NCI-H774 (cell line): ENCODE data around the gene ICAM1.
"Not testable (repeated sequence)": the region's sequence is repeated elsewhere in the genome, so short reads cannot be mapped to it uniquely, and the experiment has no call there.

ENCODE experiments used
- DNase-seq: peaks from one replicate; lab custom pipeline; 2025; lab: John Stamatoyannopoulos, UW

Gene ICAM1

DNA sequence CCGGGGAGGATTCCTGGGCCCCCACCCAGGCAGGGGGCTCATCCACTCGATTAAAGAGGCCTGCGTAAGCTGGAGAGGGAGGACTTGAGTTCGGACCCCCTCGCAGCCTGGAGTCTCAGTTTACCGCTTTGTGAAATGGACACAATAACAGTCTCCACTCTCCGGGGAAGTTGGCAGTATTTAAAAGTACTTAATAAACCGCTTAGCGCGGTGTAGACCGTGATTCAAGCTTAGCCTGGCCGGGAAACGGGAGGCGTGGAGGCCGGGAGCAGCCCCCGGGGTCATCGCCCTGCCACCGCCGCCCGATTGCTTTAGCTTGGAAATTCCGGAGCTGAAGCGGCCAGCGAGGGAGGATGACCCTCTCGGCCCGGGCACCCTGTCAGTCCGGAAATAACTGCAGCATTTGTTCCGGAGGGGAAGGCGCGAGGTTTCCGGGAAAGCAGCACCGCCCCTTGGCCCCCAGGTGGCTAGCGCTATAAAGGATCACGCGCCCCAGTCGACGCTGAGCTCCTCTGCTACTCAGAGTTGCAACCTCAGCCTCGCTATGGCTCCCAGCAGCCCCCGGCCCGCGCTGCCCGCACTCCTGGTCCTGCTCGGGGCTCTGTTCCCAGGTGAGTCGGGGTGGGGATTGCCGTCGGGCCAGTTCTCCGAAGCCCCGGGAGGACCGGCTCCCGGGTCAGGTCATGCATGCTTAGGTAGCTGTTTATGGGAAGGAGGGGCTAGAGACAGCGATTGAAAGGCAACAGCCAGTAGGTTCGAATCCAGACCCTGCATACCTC, at the start of gene ICAM1:
TSS of gene ICAM1 (plus strand) at position 505 of the 779 bp plus-strand sequence. CDS start at position 545, 40 bp downstream.
- no peak for DNase-seq

DNA sequence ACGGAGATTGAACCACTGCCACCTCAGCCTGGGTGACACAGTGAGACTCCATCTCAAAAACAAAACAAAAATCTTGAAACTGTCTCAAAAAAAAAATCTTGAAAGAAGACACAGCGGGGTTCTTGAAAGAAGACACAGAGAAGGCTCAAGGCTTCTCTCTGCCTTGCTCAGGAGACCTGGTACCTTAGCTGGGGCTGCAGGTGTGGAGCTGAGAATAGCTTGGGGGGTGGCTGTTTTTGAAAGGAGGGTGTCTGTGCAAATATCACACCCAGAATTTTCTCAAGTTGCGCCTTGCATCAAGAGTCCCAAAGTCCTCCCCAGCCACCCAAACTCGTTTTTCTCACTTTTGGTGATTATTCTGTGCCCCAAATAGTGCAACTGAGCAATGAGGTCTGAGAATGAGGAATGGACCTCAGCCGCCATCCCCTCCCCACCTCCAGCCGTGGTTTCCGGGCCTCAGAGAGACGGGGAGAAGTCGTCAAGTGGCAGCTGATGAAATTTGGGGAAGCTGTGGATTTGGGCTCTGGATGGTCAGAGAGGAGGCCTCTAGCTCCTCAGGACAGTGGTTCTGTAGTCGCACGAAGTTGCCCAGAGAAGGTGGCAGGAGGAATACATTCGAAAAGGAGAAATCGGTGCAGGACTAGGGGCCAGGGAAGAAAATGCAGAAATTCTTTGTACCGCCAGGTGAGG, 48.6 kb upstream of the ICAM1 start:
- no peak for DNase-seq

GRCh38 chr19:10223488-10224213, 47.3 kb upstream of the ICAM1 start:
- DNase-seq, result no peak

DNA sequence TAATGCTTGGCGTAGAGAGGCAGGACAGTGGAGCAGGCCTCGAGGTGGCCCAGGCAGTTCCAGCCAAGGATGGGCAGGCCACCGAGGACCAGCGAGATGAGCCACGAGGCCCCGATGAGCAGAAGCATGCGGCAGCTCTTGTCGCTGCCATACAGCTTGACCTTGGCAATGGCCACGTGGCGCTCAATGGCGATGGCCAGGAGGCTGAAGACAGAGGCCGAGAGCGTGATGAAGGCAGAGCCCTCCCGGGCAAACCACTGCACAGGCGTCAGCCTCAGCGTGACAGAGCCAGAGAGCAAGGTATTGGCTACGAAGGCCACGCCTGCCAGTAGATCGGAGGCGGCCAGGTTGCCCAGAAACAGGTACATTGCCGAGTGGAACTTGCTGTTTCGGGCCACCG, 46.6 kb upstream of the ICAM1 start:
- DNase-seq, result no peak

GRCh38 chr19:10226021-10226375, 44.9 kb upstream of the ICAM1 start:
- no peak for DNase-seq

DNA sequence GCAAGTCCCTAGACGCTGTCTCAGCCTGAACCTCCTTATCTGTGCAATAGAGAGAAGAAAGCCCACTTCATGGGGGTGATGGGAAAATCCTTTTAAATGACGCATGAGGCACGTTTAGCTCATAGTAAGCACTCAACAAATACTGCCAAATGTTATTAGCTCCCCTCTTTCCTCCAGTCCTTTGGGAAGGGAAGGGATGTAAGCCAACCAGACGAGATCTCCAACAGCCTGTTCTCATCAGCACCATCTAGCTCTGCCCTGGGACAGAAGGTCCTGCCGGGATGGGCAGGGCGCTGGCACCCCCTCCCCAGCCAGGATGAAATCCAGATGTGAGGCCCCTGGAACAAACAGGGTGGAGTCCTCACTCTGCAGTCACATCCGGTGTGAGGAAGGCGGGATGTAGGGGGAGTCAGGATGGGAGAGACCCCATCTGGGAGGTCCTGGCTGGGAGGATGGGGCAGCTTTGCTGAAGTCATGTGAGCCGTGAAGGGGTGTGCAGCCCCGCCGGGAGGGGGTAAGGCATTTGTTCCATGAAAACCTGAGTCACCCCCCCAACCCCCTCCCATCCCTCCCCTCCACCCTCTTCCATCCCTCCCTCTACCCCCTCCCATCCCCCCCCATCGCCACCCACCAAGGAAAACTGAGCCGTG, 44.4 kb upstream of the ICAM1 start:
- DNase-seq, result no peak

GRCh38 chr19:10227026-10227971, 43.6 kb upstream of the ICAM1 start:
- no peak for DNase-seq

GRCh38 chr19:10228393-10228792, 42.5 kb upstream of the ICAM1 start:
- DNase-seq, result no peak

DNA sequence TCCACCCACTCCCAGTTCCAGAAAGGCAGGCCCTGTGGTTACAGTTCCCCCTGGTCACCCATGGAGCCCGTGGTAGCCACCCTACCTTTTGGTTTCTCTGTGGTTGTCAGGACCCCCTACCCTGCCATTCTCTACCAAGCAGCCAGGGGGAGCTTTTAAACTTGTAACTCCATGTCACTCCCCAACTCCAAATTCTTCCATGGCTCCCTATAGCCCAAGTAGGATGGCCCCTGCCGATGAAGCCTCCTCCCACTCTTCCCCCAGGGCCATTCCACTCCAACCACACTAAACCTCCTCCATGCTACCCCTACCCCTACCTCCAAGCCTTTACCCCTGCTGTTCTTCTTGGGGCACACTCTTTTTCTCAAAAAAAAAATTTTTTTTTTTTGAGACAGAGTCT, 42.0 kb upstream of the ICAM1 start:
- no peak for DNase-seq

DNA sequence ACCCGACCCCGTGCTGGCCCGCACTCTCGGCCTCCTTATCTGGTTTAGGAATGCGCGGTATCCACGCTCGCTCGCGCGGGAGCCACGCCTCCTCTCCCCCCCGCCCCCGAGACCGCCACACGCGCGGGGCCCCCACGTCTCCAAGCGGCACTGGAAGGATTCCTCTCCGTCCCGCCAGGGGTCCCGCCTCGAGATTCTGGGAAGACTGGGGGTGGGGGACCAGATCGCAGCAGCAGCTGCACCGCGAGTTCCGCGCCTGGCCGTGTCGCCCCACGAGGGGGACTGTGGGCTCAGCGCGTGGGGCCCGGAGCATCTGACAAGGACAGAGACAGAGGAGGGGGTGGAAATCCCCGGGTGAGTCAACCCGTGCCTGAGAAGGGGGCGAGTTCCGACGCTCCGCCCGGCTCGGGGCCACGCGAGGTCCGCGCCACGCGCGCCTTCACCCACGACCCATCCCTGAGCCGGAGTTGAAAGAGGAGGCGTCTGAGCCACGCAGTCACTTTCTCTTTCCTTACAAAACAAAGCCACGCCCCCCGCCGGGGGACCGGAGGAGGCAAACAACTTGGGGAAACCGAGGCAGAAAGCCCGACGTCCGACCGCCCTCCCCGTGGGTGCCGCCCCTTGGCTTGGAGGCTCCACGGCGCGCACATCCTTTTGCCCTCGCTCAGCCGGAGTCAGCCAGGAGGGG, 40.6 kb upstream of the ICAM1 start:
- DNase-seq, result no peak

GRCh38 chr19:10230861-10231611, 39.9 kb upstream of the ICAM1 start, which contains the start of gene S1PR2:
Gene S1PR2 (minus strand): TSS chr19:10231331. CDS start chr19:10224905, 6,426 bp downstream.
- DNase-seq, result peak; percentile 72

DNA sequence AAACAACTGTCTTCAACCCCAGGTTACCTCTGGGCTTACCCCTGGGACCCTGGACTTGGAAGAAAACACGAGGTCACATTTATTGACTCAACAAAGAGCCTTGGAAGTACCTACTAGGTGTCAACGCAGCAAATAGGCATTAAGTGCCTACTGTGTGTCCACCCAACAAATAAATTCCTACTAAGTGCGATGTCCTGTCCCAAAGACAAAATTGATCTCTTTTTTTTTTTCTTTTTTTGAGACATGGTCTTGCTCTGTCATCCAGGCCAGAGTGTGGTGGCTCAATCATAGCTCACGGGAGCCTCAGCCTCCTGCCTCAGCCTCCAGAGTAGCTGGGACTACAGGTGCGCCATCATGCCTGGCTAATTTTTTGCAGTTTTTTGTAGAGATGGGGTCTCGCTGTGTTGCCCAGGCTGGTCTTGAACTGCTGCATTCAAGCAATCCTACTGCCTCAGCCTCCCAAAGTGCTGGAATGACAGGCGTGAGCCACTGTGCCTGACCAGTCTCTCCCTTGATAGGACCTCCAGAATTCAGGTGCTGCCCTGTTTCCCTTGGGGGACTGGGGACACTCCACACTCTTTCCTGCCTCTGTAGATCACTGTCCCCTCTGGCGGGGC, 39.2 kb upstream of the ICAM1 start:
- DNase-seq, result no peak

DNA sequence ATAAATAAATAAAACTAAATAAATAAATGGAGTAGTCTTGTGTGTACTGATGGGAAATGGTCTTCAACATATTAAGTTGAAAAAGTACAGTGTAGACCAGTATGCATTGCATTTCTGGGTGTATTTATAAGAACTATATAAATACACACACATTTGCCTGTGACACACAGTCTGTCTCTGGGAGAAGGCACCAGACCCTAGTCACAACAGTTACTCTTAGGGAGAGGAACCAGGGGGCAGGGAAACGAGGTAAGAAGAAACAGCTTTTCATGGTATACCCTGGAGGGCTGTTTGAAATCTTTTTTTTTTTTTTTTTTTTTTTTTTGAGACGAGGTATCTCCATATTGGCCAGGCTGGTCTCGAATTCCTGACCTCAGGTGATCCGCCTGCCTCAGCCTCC, 37.0 kb upstream of the ICAM1 start:
- no peak for DNase-seq

- DNase-seq, result no peak
These were observed 35.9 kb upstream of the ICAM1 start for GRCh38 chr19:10235003-10235402.

DNA sequence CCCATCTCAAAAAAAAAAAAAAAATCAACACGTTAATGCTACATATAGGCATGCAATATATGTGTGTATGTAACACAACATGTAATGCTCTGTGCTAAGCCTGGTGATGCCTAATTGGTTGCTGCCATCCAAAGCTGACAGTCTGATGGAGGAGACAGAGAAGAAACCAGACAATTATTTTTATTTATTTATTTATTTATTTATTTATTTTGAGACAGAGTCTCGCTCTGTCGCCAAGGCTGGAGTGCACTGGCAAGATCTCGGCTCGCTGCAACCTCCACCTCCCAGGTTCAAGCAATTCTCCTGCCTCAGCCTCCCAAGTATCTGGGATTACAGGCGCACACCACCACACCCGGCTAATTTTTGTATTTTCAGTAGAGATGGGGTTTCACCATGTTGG, 35.5 kb upstream of the ICAM1 start:
- not testable (repeated sequence) for DNase-seq

DNA sequence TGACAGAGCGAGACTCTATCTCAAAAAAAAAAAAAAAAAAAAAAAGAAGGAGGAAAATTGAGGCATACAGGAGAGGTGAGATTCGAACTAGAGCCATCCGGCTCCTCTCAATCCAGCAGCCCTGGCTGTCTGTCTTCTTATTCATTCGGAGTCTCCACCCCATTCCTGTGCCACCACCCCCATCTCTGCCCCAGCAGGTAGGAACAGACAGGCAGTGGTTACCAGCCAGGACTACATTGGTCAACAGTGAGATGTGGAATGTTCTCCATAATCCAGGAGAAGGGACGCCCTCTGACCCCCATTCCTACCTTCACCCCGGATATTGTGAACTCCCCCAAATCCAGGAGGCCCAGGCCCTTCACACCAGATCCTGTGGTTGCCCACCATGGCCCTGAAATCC, 33.2 kb upstream of the ICAM1 start:
- peak; percentile 9 for DNase-seq

- DNase-seq, result peak; percentile 92
These were observed 32.6 kb upstream of the ICAM1 start for GRCh38 chr19:10238172-10238783.

DNA sequence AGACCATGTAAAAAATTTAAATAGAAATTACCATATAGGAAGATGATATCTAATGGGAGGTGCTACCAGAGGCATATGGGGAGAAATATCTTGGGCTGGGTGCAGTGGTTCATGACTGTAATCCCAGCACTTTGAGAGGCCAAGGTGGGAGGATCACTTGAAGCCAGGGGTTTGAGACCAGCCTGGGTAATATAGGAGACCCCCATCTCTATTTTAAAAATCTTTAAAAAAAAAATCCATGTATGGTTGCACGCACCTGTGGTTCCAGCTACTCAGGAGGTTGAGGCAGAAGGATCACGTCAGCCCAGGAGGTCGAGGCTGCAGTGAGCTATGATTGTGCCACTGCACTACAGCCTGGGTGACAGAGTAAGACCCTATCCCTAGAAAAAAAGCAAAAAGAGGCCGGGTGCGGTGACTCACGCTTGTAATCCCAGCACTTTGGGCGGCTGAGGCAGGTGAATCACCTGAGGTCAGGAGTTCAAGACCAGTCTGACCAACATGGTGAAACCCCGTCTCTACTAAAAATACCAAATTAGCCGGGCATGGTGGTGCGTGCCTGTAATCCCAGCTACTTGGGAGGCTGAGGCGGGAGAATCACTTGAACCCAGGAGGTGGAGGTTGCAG, 29.0 kb upstream of the ICAM1 start:
- not testable (repeated sequence) for DNase-seq
